Activated gamma-delta T cell treated with Interleukin-2 at 50 U/mL for 16 hours (primary cell): ENCODE results near the gene MAPK8.

Experiments
- DNase-seq: peaks from one replicate; pipeline ENCODE4 v3.0.0-alpha.2; 2020

MAPK8 gene

GRCh38 chr10:48480397-48481374 lies 174.2 kb downstream of the MAPK8 start:
- no peak for DNase-seq

- DNase-seq, result no peak
Measured at GRCh38 chr10:48481385-48481784, 174.9 kb downstream of the MAPK8 start.

DNA sequence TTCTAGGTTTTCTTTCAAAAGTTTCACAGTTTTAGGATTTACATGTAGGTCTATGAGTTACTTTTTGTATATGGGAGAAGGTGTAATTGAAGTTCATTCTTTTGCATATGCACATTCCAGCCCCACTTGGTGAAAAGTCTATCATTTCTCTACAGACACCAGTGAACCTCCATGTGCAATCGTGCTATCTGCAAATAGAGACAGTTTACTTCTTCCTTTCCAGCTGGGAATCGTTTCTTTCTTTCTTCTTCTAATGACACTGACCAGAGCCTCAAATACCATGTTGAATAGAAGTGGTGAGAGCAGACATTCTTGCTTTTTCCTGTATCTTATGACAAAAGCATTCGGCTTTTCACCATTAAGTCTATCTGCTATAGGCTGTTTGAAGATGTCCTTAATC lies 175.7 kb downstream of the MAPK8 start:
- DNase-seq, result no peak

DNA sequence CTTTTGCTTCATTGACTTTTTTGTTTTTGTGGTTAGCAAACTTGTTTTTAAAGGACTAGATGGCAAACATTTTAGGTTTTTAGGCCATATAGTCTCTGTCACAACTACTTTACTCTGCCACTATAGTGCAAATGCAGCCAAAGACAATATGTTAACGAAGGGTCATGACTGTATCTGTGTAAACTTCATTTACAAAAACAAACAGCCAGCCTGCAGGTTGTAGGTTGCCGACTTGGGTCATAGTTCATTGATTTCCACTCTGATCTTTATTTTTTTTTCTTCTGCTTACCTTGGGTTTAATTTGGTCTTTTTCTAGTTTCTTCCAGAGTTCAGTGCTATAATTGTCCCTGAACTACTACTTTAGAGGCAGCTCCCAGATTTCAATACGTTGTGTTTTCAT lies 178.4 kb downstream of the MAPK8 start:
- no peak for DNase-seq

- DNase-seq, result no peak
Measured at GRCh38 chr10:48485711-48486110, 179.2 kb downstream of the MAPK8 start.

DNA sequence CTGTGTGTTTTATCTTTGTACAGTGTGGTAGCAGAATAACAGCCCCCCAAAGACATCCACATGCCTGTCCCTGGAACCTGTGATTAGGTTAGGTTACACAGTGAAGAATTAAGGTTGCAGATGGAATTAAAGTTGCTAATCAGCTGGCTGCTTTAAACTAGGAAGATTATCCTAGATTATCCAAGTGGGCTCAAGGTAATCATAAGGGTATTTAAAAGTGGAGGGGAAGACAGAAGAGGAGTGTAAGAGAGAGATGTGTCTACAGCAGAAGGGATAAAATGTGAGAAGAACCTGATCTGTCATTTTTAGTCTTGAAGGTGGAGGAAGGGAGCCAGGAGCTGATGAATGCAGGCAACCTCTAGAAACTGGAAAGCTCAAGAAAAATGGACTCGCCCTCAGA lies 180.8 kb downstream of the MAPK8 start:
- DNase-seq, result no peak
